ENCODE results near the gene CD82.
"Not testable (repeated sequence)": the region's sequence is repeated elsewhere in the genome, so short reads cannot be mapped to it uniquely, and the experiment has no call there.

The CD82 gene

DNA sequence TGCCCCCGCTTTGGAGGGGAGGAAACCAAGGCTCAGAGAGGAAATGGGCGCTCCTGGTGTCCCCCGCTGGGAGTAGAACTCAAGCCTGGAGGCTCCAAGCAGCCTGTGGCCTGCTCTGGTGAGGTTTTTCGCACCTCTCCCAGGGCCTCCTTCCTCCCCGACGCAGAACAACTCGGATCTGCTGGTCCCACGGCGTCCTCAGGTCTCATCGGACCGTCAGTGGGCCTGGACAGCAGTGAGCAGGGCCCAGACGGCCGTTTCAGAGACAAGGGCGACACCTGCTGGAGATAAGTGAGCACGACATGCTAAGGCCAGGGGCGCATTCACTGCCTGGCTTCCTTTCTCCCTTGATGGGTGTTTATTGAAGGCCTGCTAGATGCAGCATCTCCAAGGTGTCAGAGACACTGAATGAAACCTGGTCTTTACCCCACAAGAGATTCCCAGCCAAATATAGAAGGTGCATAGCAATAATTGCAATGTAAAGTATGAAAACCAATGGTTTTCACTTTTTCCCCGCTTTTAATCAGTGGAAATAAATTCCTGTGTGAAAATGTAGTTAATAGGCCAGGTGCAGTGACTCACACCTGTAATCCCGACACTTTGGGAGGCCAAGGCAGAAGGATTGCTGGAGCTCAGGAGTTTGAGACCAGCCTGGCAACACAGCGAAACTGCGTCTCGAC lies 26.9 kb upstream of the CD82 start:
- H3K4me3 ChIP-seq (ENCODE audit: control insufficient read depth, low read depth, low read length): no peak overlapping the region
- DNase-seq (ENCODE audit: low read depth): no peak
- TF ChIP-seq CTCF (IDR thresholded peaks at IDR 0.05; ENCODE audit: control insufficient read depth, insufficient read depth, low read depth, low read length, missing control alignments): peak; percentile 94

DNA sequence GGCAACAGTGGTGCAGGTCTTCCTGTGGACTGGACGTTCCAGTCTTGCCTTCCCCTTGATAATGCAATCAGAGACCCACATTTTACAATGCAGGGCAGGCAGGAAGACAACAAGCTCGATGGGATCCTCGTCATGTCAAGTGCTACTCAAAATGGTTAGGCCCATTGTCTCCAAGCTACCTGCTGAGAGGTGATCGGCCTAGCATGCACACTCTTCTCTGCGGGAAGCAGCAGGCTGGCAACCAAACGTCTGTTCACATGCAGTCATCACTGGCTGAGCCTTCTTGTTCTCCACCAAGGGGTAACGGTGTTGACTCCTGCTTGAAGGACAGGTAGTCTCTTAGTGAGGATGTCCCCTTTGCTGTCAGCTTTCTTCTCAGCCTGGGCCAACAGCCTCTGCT lies 25.5 kb upstream of the CD82 start:
- TF ChIP-seq CTCF (IDR thresholded peaks at IDR 0.05; ENCODE audit: control insufficient read depth, insufficient read depth, low read depth, low read length, missing control alignments): no peak
- no peak for DNase-seq (ENCODE audit: low read depth)
- H3K4me3 ChIP-seq (ENCODE audit: control insufficient read depth, low read depth, low read length): no peak overlapping the region

DNA sequence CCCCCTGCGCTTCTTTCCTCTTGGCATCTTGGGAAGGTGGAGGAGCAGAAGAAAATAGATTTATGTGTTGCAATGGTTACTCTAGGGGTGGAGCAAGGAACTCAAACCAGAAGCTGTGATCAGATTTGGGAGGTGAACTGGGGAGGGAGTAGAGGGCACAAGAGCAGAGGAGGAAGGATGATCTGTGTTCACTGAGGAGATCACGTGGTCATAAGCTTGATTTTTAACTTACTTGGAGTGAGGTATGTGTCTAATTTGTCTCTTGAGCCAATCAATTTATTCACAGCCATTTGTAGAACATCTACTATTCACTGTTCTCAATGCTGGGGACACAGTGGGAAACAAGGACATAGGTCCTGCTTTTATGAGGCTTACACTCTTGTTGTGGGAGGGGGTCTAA lies 24.8 kb upstream of the CD82 start:
- TF ChIP-seq CTCF (IDR thresholded peaks at IDR 0.05; ENCODE audit: control insufficient read depth, insufficient read depth, low read depth, low read length, missing control alignments): no peak
- H3K4me3 ChIP-seq (ENCODE audit: control insufficient read depth, low read depth, low read length): no peak overlapping the region
- DNase-seq (ENCODE audit: low read depth): no peak

DNA sequence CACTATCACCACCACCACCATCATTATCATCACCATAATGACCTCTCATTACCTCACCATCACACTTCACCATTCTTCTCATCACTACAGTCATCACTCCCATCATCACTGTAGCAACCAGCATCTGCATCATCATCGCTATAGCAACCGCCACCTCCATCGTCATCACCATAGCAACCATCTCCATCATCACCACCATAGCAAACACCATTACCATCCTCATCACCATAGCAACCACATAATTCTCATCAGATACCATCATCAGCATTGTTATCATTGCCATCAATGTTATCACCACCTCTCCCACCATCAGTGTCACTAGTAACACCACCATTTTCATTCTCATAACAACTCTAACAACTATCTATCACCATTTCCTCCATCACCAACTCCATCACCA lies 23.1 kb upstream of the CD82 start:
- no peak for TF ChIP-seq CTCF (IDR thresholded peaks at IDR 0.05; ENCODE audit: control insufficient read depth, insufficient read depth, low read depth, low read length, missing control alignments)
- no peak for DNase-seq (ENCODE audit: low read depth)

DNA sequence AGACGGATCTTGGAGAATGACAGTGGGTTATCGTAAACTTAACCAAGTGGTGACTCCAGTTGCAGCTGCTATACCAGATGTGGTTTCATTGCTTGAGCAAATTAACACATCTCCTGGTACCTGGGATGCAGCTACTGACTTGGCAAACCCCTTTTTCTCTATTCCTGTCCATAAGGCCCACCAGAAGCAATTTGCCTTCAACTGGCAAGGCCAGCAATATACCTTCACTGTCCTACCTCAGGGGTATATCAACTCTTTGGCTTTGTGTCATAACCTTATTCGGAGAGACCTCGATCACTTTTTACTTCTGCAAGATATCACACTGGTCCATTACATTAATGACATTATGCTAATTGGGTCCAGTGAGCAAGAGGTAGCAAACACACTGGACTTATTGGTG lies 18.5 kb upstream of the CD82 start:
- DNase-seq (ENCODE audit: low read depth); H3K4me3 ChIP-seq (ENCODE audit: control insufficient read depth, low read depth, low read length): not testable (repeated sequence)

More for the DNA sequence above, 23.1 kb upstream of the CD82 start:
- no peak overlapping the region for H3K4me3 ChIP-seq (ENCODE audit: control insufficient read depth, low read depth, low read length)

GRCh38 chr11:44547534-44547933 lies 17.9 kb upstream of the CD82 start:
- DNase-seq (ENCODE audit: low read depth); H3K4me3 ChIP-seq (ENCODE audit: control insufficient read depth, low read depth, low read length): not testable (repeated sequence)

GRCh38 chr11:44548032-44548695 lies 17.3 kb upstream of the CD82 start:
- DNase-seq (ENCODE audit: low read depth): no peak
- no peak overlapping the region for H3K4me3 ChIP-seq (ENCODE audit: control insufficient read depth, low read depth, low read length)

DNA sequence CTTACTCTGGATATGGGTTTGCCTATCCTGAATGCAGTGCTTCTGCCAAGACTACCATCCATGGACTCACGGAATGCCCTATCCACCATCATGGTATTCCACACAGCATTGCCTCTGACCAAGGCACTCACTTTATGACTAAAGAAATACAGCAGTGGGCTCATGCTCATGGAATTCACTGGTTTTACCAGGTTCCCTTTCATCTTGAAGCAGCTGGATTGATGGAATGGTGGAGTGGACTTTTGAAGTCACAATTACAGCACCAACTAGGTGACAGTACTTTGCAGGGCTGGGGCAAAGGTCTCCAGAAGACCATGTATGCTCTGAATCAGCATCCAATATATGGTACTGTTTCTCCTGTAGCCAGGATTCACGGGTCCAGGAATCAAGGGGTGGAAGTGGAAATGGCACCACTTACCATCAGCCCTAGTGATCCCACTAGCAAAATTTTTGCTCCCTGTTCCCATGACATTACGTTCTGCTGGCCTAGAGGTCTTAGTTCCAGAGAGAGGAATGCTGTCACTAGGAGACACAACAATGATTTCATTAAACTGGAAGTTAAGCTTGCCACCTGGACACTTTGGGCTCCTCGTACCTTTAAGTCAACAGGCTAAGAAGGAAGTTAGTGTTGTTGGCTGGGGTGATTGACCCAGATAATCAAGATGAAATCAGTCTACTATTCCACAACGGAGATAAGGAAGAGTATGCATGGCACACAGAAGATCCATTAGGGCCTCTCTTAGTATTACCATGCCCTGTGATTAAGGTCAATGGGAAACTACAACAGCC lies 16.3 kb upstream of the CD82 start:
- not testable (repeated sequence) for H3K4me3 ChIP-seq (ENCODE audit: control insufficient read depth, low read depth, low read length); DNase-seq (ENCODE audit: low read depth)

More at GRCh38 chr11:44548032-44548695, 17.3 kb upstream of the CD82 start:
- no peak for TF ChIP-seq CTCF (IDR thresholded peaks at IDR 0.05; ENCODE audit: control insufficient read depth, insufficient read depth, low read depth, low read length, missing control alignments)
